Measurements from ENCODE around the gene ATP2B3. TPM values are rescaled to one million over a fixed set of nuclear protein-coding genes. Genes with fewer than 3 reads are reported as not detected.

ATP2B3 gene
- total RNA-seq, 1 experiment from 2014 or later, result 0.35 TPM

- Mint-ChIP-seq H3K4me1 (no peaks in the 10 kb centered on the region), H3K36me3 (ENCODE audit: insufficient read depth in 1 of 3, low read depth in 3 of 3) (no peaks in the 10 kb centered on the region; a peak in 2 of 7 replicates), H3K27me3 (ENCODE audit: low read depth) (peaks cover 9% of the 10 kb centered on the region; the same call in 1 of the 2 replicates), H3K27ac (no peak overlapping the region; a peak in 1 of 7 replicates), H3K4me3 (no peak overlapping the region), H3K9me3 (peaks cover 70 to 81% of the 10 kb centered on the region in 2 experiments)
- H3K23me2 ChIP-seq (ENCODE audit: insufficient read length, low read depth, low read length, poor library complexity, severe bottlenecking), result no peaks in the 10 kb centered on the region
- H3K4me1 ChIP-seq (ENCODE audit: insufficient read depth, low read length), result no peaks in the 10 kb centered on the region
- H4K20me1 ChIP-seq (ENCODE audit: control insufficient read depth, insufficient read depth, insufficient read length), result no peaks in the 10 kb centered on the region
- H3K79me2 ChIP-seq (ENCODE audit: insufficient read depth, low read length), result no peaks in the 10 kb centered on the region
- no peak overlapping the region for H2AFZ ChIP-seq (ENCODE audit: low read length)
- H3K4ac ChIP-seq (ENCODE audit: low read depth, low read length), result no peak overlapping the region
- H3K14ac ChIP-seq (ENCODE audit: insufficient read depth, low read length), result no peak overlapping the region
- WGBS (ENCODE audit: extremely low coverage, insufficient read length, low lambda C conversion rate), result no CpG with 5 or more reads among the region's 19 CpGs
- no peak overlapping the region for H3K23ac ChIP-seq (ENCODE audit: insufficient read length, low read depth, low read length)
- H2BK20ac ChIP-seq (ENCODE audit: low read depth, low read length, poor library complexity, severe bottlenecking), result no peak overlapping the region
- no peak for DNase-seq
- TF ChIP-seq CTCF (conservative IDR thresholded peaks at IDR 0.05), result no peak
- no peak overlapping the region for H3K4me2 ChIP-seq (ENCODE audit: insufficient read depth, insufficient read length, low read length)
- no peak overlapping the region for H3K27ac ChIP-seq (ENCODE audit: insufficient read length, low read depth, low read length)
- H3K9ac ChIP-seq (ENCODE audit: extremely low read depth, insufficient read length, low read length), result no peak overlapping the region
- H4K91ac ChIP-seq (ENCODE audit: insufficient read length, low read depth, low read length), result no peak overlapping the region
- H3K79me1 ChIP-seq (ENCODE audit: insufficient read depth, low read depth, low read length, poor library complexity, severe bottlenecking), result no peaks in the 10 kb centered on the region
- H2BK5ac ChIP-seq (ENCODE audit: insufficient read length, low read length), result no peak overlapping the region
- no peak overlapping the region for H2BK12ac ChIP-seq (ENCODE audit: insufficient read length, low read depth, low read length)
- H3K27me3 ChIP-seq (ENCODE audit: insufficient read depth, low read length), result no peaks in the 10 kb centered on the region
- H3T11ph ChIP-seq (ENCODE audit: low read length), result no peak overlapping the region
- no peak overlapping the region for H2BK120ac ChIP-seq (ENCODE audit: low read depth, low read length, poor library complexity, severe bottlenecking)
- H4K5ac ChIP-seq (ENCODE audit: insufficient read length, low read depth, low read length), result no peak overlapping the region
- H4K8ac ChIP-seq (replicated peaks; ENCODE audit: insufficient read length, low read depth, low read length), result no peak overlapping the region
- H3K9me3 ChIP-seq (ENCODE audit: control insufficient read depth, low read depth, low read length), result peaks cover 46% of the 10 kb centered on the region
- no peak overlapping the region for H2BK15ac ChIP-seq (ENCODE audit: low read depth, low read length)
- H3K56ac ChIP-seq (ENCODE audit: insufficient read length, low read depth, low read length), result no peak overlapping the region
- H2AK5ac ChIP-seq (ENCODE audit: insufficient read length, low read length), result no peak overlapping the region
- H3K18ac ChIP-seq (ENCODE audit: insufficient read length, low read depth, low read length), result no peak overlapping the region
Measured at GRCh38 chrX:153557618-153558355, 40.3 kb downstream of the ATP2B3 start.

Data from H9 (cell line).